ENCODE results near the gene POU2F1.
A peak's percentile ranks its signal among the peaks of the same experiment; 100 is the strongest.

Gene POU2F1

DNA sequence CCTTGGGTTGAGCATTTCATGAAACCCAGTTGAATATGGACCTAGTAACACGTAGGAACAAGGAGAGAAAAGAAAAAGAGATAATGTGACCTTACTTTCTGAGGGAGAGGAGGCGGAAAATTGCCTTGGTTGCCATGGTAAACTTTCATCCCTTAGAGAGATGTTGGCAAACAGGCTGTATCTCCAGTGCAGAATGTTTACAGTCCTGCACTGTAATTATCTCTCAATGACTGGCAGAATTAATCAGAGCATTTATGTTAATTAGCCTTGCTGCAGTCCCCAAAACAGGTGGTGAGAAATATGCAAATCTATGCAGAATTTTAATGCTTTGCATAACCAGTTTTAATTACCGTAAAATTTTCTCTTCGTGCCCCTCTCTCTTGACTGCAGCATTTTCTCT, 150.3 kb downstream of the POU2F1 start:
- TF ChIP-seq, protein P1, sequence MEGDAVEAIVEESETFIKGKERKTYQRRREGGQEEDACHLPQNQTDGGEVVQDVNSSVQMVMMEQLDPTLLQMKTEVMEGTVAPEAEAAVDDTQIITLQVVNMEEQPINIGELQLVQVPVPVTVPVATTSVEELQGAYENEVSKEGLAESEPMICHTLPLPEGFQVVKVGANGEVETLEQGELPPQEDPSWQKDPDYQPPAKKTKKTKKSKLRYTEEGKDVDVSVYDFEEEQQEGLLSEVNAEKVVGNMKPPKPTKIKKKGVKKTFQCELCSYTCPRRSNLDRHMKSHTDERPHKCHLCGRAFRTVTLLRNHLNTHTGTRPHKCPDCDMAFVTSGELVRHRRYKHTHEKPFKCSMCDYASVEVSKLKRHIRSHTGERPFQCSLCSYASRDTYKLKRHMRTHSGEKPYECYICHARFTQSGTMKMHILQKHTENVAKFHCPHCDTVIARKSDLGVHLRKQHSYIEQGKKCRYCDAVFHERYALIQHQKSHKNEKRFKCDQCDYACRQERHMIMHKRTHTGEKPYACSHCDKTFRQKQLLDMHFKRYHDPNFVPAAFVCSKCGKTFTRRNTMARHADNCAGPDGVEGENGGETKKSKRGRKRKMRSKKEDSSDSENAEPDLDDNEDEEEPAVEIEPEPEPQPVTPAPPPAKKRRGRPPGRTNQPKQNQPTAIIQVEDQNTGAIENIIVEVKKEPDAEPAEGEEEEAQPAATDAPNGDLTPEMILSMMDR (conservative IDR thresholded peaks at IDR 0.05; ENCODE audit: low read depth, low read length): no peak
- no peak overlapping the region for H3K4me3 ChIP-seq (ENCODE audit: low read depth, low read length)
- no peak for DNase-seq (ENCODE audit: low read depth)

GRCh38 chr1:167373398-167373797, 152.7 kb downstream of the POU2F1 start:
- TF ChIP-seq, protein P1 (conservative IDR thresholded peaks at IDR 0.05; ENCODE audit: low read depth, low read length): no peak
- DNase-seq (ENCODE audit: low read depth): no peak
- H3K4me3 ChIP-seq (ENCODE audit: low read depth, low read length): no peak overlapping the region

- DNase-seq (ENCODE audit: low read depth): no peak
- H3K4me3 ChIP-seq (ENCODE audit: low read depth, low read length): no peak overlapping the region
- TF ChIP-seq, protein P1 (conservative IDR thresholded peaks at IDR 0.05; ENCODE audit: low read depth, low read length): no peak
Observed at GRCh38 chr1:167373986-167374385, 153.3 kb downstream of the POU2F1 start.

- DNase-seq (ENCODE audit: low read depth): no peak
- no peak overlapping the region for H3K4me3 ChIP-seq (ENCODE audit: low read depth, low read length)
- TF ChIP-seq, protein P1 (conservative IDR thresholded peaks at IDR 0.05; ENCODE audit: low read depth, low read length): no peak
Observed at GRCh38 chr1:167375949-167376348, 155.3 kb downstream of the POU2F1 start.

DNA sequence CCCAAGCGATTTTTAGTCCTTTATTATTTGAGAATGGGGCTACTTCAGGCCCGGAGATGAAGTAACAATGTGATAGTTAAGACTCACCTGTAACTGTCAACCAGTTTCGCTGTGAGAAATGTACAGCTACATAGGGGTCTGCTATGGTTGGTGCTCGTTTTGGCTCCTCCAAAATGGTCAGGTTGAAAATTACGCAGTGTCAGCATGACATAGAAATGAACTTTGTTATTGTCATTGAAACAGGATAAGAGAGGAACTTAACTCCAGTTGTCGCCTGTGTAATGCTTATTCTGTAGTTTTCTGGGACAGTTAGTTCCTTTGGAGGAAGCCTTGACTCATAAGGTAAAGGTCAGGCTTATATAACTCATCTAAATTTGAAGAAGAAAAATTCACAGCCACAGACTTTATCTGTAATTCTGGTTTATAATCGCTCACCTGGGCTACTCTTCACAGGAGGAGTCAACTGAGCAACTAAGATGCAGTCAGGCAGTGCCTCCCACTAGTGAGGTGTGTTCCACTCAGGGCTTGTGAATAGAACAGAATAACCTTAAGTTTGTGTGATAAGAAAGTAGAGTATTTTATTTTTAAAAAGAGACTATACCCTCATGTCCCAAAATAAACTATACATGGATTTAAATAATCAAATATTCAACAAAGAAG, 166.7 kb downstream of the POU2F1 start:
- DNase-seq (ENCODE audit: low read depth): peak; percentile 2
- H3K4me3 ChIP-seq (ENCODE audit: low read depth, low read length): no peak overlapping the region

DNA sequence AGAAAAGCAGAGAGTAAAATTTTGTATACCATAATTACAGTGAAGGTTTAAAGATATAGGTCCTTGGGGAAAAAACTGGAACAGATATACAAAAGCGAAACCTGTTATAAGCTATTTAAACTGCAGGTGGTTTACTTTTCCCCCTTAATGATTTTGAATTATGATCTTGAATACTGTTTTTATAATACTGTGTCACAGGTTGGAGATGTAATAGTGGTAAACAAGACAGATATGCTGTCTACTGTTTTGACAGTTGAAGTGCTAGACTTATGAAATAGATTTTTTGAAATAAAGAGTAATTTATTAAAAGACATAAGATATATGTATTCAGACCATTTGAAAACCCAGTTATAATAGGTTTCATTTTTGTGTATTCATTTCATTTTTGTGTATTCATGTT, 168.3 kb downstream of the POU2F1 start:
- H3K4me3 ChIP-seq (ENCODE audit: low read depth, low read length): no peak overlapping the region
- DNase-seq (ENCODE audit: low read depth): no peak
- TF ChIP-seq, protein P1 (conservative IDR thresholded peaks at IDR 0.05; ENCODE audit: low read depth, low read length): no peak

More for the DNA sequence above, 166.7 kb downstream of the POU2F1 start:
- TF ChIP-seq, protein P1 (conservative IDR thresholded peaks at IDR 0.05; ENCODE audit: low read depth, low read length): no peak

- H3K4me3 ChIP-seq (ENCODE audit: low read depth, low read length): no peak overlapping the region
- TF ChIP-seq, protein P1 (conservative IDR thresholded peaks at IDR 0.05; ENCODE audit: low read depth, low read length): no peak
- no peak for DNase-seq (ENCODE audit: low read depth)
Observed at GRCh38 chr1:167392200-167392696, 171.6 kb downstream of the POU2F1 start.
